GM19035 (cell line): ENCODE data around the gene NDUFAF2.

ENCODE experiments used
- ATAC-seq: cut with Tn5 transposase; IDR thresholded peaks from one replicate; pipeline ENCODE4 v1.9.1; 2021; ENCODE audit not compliant: unreplicated experiment

The NDUFAF2 gene

DNA sequence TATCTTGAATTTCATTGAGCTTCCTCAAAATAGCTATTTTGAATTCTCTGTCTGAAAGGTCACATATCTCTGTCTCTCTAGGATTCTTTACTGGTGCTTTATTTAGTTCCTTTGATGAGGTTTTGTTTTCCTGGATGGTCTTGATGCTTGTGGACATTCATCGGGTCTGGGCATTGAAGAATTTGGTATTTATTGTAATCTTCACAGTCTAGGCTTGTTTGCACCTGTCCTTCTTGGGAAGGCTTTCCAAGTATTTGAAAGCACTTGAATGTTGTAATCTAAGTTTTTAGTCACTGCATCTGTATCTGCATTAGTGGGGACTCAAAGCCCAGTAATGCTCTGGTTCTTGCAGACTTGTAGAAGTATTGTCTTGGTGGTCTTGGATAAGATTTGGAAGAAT lies 169.4 kb downstream of the NDUFAF2 start:
- no peak for ATAC-seq

DNA sequence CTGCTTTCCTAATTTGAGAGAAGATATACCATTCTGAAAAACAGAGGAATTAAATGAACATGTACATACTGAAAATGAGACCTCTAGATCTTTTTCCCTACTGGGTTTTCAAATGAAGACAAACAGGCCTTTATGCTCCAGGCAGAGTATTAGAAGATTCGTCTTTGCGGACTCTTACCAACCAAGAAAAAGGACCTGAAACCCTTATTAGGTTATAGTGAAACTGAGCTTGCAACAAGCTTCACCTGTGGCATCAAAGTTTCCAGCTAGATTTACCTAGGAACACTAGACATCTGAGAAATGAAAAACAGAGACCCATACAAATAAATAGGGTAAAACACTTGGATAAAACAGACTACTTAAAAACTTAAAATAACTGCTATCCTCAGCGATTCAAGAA lies 171.0 kb downstream of the NDUFAF2 start:
- no peak for ATAC-seq

DNA sequence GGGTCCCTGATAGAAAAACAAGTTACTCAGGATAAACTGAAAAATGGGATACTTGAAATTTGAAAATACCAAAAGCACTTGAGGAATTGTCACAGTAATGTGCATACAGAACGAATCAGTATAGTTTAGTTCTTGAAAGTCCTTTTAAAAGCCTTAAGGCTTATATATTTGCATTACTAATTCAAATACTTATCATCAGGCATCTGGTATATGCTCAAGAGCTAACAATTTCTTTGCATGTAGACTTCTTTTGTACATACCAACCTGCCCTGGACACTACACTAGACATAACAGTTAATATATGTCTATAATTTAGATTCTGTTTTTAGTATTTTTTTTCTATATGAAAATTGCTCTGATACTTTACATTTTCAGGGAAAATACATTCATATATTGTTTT lies 174.1 kb downstream of the NDUFAF2 start:
- no peak for ATAC-seq

DNA sequence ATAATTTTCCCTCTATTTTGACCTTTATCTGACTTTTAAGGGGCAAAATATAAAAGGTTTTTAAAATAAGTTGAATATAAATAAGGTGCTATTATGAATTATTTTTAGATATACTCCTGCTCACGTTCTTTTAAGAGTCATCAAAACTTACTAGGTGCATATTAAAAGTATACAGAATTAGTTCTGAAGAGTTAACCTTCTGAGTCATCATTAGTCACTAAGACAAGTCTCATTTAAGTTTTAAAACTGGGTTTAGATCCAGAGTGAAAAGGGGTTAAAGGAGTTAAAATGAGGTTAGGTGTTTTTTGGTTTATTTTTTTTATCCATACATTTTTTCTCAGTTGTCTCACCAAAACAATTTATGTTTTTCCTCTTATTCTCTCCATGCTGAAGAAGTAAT lies 175.5 kb downstream of the NDUFAF2 start:
- ATAC-seq: no peak

DNA sequence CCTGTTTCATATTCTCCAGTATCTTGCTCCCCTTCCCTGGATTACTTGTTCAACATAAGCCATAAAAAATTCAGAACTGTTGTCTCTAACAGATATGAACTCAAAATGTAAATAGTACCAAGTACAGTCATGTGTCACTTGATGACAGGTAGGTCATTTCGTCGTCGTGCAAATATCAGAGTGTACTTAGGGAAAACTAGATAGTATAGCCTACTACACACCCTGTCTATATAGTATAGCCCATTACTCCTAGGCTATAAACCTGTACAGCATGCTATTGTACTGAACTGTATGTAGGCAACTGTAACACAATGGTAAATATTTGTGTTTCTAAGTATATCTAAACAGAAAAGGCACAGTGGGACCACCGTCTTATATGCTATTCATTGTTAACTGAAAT lies 178.1 kb downstream of the NDUFAF2 start:
- ATAC-seq: no peak

DNA sequence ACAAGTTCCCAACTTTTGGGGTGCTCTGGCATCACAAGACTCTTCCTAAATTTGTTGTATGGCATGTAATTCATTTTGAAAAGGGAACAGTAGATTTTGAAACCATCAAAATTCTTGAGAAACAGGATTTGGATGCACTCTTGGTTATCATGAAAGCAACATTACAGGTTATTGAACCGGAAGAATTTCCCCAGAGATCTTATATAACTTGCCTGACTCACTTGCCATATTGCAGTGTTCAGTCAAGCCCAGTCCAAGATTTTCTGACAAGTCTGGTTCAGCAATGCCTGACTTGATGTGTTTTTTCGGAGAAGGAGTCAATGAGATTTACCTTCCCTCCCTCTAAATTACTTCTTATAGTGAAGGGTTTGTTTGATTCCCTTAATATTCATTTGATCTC lies 185.3 kb downstream of the NDUFAF2 start:
- ATAC-seq: no peak

DNA sequence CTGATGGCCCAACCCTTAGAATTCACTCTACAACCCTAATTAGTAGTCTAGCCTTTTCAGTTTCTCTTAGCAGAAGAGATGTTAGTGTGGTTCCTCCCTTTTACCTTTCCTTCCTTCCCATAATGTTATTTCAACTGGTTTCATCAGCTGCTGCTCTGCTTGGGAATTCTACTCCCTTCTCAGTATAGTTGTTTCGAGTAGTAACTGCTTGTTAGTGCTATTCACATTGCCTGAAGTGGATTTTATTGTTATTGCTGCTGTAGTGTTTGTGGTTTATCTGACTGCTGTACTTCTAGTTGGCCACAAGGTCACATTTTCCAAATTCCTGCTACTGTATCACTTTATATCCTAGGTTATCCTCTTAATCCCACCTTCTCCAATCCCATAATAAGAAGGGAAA lies 187.6 kb downstream of the NDUFAF2 start:
- no peak for ATAC-seq

DNA sequence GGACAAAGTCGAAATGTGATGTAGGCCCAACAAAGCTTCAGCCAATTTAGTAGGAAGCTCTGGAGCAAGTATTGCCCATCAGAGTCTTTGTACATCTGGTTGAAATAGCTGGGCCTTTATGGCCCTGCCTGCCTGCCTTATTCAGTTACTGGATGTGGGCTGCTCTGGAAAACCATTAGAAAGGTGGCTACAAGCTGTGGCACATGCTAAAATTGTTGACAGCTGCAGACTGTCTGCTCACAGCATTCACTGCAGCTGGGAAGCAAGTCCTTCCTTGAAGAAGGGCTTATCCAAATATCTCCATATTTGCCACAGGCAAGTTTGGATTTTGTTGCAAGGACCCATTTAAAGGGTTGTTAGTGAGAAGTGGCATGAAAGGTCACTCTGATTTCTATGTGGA lies 192.8 kb downstream of the NDUFAF2 start:
- ATAC-seq: no peak

DNA sequence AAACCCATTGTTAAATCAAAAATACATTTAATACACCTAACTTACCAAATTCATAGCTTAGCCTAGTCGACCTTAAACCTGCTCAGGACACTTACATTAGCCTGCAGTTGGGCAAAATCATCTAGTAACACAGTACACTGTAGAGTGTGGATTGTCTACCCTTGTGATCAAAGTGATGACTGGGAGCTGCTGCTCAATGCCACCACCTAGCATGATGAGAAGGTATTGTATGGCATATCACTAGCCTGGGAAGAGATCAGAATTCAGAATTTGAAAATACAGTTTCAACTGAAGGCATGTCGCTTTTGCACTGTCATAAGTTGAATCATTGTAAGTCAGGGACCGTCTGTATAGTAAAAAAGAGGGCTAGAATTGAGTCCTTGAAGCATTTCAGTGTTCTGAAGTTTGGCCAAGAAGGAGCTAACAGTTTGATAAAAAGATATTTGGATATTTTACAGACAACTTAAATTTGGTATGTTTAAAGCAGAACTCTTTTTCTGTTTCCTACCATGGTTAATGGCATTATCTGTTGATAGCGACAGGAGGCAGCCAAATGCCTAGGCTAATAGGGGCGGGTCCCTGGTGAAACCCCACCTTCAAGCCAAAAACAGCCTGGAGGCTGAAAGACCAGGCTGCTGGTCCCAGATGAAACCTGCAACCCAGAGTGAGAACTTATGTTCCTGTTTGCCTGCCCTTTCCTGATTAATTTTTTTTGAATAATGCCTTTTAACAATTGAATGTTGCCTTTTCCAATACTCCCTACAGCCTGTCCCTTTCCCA lies 194.3 kb downstream of the NDUFAF2 start:
- no peak for ATAC-seq

DNA sequence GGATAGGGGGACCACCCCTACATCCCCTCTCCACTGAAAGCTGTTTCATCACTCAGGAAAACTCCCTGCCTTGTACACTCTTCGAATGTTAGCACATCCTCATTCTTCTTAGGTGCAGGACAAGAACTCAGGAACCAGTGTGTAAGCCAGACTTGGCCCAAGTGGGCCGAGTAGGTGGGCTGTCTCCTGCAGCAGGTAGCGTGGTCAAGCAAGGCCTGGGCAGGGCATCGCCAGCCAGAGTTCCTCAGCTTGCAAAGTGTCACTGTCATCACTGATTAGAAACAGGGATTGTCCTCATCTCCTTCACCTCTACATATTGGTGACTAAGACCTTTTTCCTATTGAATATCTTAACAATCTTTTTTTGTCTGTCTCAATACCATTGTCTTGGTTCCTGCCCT lies 194.9 kb downstream of the NDUFAF2 start:
- no peak for ATAC-seq

DNA sequence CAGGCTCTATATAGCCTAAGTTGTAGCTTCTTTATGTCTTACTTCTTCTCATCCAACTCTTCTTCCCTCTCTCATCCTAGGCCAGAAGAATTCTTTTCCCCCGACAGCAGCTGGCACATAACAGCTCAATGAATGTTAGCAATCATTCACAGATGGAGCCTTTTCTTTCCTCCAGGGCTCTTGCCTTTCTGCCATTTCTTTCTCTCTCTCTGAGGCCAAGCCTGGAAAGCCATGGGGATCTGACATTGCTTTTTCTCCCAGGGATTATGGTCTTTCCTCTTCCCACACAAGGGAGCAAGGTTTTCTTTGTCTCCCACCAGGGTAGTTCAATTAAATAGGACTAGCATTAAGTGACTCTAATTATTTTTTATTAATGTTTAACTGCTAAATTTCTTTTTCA lies 196.8 kb downstream of the NDUFAF2 start:
- ATAC-seq: no peak

DNA sequence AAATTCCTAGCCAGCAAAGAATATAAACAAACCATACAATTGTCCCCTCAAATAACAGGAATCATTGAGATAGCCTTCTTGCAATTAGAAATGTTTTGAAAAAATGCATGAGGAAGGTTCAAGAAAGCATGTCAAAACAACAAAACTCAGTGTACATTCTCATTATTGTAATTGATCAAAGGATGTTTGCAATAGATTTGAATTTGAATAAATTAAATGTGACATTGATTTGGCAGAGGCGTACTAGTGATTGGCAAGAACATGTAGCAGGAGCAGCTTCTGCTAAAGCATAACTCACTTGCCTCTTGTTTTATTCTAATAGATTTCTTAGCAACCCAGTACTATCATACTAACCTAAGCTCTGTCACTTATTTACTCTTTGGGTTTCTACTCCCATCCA lies 197.4 kb downstream of the NDUFAF2 start:
- ATAC-seq: no peak

DNA sequence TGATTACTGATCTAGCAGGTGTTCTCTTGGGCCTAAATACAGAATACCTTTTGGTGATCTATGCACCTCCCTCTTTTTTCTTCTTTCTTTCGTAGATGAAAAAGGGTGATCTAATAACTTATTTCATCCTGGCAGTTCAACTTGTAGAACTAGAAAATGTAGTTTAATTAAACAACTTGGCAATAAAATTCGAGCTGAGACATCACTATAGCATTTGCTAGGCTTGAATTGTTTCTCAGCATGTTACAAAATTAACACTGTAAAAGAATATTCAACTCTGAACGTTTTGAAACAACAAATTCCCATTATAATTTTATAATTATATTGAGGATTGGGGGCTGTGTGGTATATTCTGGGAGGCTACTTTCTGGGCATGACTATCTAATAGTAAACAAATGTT lies 197.8 kb downstream of the NDUFAF2 start:
- ATAC-seq: no peak

DNA sequence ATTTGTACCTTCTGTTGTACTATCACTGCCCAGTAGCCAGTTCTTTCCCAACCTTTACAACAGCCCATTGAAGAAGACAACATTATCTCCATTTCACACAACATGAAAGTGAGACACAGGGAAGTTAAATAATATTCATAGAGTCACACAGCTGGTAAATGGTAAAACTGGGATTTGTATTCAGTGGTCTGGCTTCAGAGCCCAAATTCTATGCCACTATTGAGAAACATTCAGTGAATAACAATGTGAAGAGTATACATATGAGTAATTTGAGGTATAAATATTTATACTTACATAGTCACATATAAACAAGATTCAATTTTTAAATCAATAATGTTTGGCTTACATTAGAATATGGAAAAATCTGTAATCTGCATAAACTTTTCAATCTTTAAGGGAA lies 203.5 kb downstream of the NDUFAF2 start:
- no peak for ATAC-seq

DNA sequence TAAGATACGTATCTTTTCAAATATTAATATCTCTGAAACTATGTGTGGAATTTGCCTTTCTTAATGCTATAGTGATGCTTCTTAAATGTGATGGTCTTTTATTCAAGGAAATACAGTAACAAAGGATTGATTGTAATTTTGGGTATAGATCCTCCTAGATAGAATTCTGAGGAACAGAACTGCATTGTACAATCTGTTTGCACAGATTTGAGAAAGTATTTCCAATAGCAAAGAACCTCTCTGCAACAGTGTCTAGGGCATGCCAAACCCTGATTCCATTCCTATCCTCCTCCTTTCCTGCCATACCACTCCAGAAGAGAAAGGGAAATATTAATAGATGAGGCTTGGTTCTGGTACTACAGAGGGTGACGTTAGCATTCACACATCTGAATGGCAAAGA lies 206.9 kb downstream of the NDUFAF2 start:
- ATAC-seq: no peak

DNA sequence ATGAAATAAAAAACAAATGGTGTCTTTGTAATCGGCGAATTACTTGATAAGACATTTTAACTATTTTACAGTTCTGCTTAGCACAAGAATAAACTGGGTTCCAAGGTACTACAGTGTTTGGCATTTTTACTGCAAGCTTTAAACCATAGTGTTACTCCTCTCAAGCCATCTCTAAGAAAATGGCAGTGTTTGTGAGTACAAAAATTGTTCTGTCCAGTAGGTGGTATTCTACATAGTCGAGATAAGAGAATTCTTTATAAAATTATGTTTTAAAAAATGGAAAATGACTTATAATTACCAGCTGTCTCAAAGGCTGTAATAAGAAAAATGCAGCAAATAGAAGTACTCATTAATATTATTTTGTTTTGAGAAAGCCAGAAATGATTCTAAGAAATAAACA lies 214.1 kb downstream of the NDUFAF2 start:
- ATAC-seq: no peak

DNA sequence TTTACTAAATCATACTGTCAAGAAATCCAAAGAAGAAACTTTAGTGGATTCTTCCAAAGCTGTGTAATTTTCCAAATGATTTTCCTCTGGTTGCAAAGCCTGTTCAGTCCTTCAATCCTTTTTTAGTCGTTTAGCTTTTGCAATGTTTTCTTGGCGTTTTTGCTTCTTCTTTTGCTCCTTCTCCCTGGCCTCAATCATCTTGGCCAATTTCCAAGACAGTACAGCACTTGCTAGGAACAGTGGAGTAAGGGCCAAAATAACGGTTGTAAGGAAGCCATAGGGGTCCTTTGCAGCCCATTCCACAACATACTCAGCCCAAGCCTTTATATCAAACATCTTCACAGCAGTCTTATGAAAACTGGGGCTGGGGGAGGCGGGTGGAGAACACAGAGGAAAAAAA lies 214.8 kb downstream of the NDUFAF2 start:
- no peak for ATAC-seq

DNA sequence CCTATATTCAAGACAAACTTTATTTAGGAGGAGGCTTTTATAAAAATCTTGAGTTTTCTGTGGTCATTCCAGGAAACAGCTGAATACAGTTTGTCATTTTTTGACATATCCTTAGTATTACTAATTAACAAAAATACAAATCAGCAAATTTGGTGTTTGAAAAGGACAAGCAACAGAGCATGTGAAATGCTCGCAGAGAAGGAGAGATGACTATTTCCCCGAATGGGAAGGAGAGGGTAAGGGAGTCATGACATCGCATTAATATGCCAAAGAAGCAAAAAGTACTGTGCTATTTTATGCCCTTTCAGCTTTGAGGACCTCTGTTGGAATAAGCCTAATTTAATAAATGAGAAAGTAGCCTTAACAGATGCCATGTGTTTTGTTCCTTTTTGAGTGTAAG lies 215.5 kb downstream of the NDUFAF2 start:
- ATAC-seq: no peak

DNA sequence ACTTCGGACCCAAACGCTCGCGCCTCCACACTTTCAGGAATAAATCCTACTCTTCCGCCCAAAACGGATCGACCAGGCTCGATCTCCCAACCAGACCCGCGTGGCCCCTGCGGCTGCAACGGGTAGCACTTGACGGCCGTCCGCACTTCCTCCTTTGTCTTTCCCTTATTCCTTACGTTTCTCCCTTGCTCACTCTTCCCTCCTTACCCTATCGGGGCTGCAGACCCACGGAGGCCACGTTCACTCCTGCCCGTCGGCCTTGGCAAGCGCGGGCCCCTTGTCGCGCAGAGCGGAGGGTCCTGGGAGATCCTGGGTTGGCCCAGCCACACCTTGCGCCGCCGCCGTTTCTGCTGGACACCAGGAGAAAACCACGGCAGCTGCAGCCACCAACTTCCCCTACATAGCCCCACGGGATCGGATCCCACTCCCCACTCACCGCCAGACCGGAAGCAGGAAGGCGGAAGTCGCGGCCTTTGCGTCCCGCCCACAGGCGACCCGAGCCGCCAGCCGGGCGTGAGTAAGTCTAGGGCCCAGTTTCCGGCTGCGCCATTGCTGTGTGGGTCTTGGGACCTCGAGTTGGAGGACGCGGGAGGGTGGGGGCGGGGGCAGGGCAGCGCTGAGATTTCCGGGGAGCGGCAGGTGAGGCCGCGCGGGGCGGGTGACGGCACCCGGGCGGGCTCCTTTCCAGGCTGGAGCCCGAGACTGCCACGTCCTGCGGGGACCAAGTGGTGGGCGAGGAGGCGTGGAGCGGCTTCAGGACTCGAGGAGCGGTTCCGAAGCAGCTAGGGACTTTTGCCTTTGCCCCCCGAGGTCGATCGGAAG lies 217.2 kb downstream of the NDUFAF2 start, which contains the start of gene SMIM15:
Gene SMIM15, minus strand, starts transcription at position 459 of the 822 bp plus-strand sequence. CDS start 2,297 bp downstream, outside the sequence.
- peak; percentile 98 for ATAC-seq

DNA sequence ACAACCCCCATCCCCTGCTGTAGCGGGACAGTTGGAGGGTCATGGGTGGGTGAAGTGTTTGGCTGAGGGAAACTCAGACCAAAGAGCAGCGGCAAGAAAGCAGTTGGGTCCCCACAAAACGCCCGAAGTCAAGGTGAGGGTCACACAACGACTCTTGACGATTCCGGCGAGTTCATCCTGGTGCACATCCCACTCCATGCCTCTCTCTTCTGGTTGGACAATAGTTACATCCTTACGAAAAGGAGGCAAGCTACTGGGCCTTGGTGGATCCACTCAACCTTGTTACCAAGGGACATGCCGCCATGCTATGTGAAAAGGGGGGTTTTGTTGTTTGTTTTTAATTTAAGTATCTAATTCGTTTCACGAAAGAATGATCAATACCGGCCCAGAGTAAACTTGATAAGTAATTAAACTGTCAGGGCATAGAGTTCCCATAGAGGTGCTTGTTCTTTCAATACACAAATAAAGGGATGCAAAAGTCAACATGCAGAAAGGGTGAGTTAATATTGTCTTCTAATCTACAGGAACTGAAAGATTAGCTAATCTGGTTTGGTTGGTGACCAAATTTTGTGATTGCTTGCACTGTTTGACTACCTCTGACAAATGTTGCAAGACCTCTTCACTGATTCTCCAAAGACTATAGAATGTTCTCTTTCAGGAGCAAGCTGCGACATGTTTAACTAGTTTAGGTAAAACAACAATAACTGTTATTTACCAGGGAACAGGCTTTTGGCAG lies 218.0 kb downstream of the NDUFAF2 start:
- ATAC-seq: no peak

DNA sequence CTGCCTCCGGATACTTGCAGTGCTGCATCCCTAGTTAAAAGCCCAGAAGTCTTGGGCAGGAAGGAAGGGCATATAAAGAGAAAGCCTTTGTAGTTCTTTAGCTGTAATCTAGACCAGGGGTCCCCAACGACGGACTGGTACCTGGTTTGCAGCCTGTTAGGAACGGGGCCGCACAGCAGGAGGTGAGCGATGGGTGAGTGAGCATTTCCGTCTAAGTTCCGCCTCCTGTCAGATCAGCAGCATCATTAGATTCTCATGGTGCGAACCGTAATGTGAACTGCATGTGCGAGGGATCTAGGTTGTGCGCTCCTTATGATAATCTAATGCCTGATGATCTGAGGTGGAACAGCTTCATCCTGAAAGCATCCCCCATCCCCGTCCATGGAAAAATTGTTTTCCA lies 218.9 kb downstream of the NDUFAF2 start:
- no peak for ATAC-seq

DNA sequence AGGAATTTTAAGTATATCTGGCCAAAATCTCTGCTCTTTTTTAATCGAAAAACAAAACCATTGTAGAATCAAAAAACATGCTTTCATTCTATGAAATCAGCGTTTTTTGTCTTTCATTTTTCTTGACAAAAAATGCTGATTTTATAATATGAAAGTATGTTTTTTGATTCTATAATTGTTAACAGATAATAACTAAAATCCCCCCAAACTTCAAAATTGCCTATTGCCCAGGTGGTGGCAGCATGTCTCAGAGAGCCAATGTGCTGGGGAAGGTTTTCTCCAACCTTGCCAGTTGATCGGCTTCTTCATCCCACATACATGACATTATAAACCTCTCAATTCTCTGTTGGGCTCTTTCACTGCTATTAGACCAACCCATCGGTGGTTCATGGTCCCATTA lies 222.4 kb downstream of the NDUFAF2 start:
- no peak for ATAC-seq
